Posterior cingulate gyrus (tissue), 11 donors: Measurements from ENCODE around the gene AVPI1.
"Not testable (repeated sequence)": the region's sequence is repeated elsewhere in the genome, so short reads cannot be mapped to it uniquely, and the experiment has no call there.

Source experiments
- DNase-seq, 10 donors: peaks; one replicate each; pipeline versions ENCODE4 v3.0.0 to v3.0.0-alpha.2; 2020 to 2021; ENCODE audit warnings: mixed read lengths in 3 of 10
- intact Hi-C: fragments of 100-400 bp; cut with DNase I; formaldehyde crosslinking; loops from one replicate; pipeline ENCODE4 v1.15.1; 2023

The AVPI1 gene

GRCh38 chr10:97713339-97713825 is 26.3 kb upstream of the AVPI1 start, which contains the start of gene MARVELD1:
MARVELD1 (plus strand) TSS chr10:97713730; CDS start chr10:97713877, 147 bp downstream.
- DNase-seq = peak in 7 of 10 donors; percentile 21 to 88 (median 48)

GRCh38 chr10:97711640-97712572 is 24.9 kb upstream of the AVPI1 start:
- peak in 1 of 10 donors; percentile 33 for DNase-seq
- intact Hi-C loops = no loop called here

More at GRCh38 chr10:97713339-97713825, 26.3 kb upstream of the AVPI1 start, which contains the start of gene MARVELD1:
- intact Hi-C loops = no loop called here

GRCh38 chr10:97708976-97709946 is 22.2 kb upstream of the AVPI1 start:
- DNase-seq = peak in 7 of 10 donors; percentile 31 to 80 (median 54)
- intact Hi-C loops = loop anchor here (1.0 kb wide), 1 partner anchor 22 kb away; no protein-coding TSS in a partner anchor

GRCh38 chr10:97708167-97708566 is 21.1 kb upstream of the AVPI1 start:
- DNase-seq = peak in 1 of 10 donors; percentile 10

GRCh38 chr10:97707134-97707861 is 20.3 kb upstream of the AVPI1 start:
- intact Hi-C loops = no loop called here
- DNase-seq = peak in 1 of 10 donors; percentile 52

More at GRCh38 chr10:97708167-97708566, 21.1 kb upstream of the AVPI1 start:
- intact Hi-C loops = no loop called here

GRCh38 chr10:97705006-97705670 is 18.1 kb upstream of the AVPI1 start:
- intact Hi-C loops = no loop called here
- DNase-seq = no peak

- DNase-seq = no peak
- intact Hi-C loops = no loop called here
Measured at GRCh38 chr10:97704341-97704740, 17.3 kb upstream of the AVPI1 start.

- peak in 1 of 10 donors; percentile 28 for DNase-seq
- intact Hi-C loops = no loop called here
Measured at GRCh38 chr10:97703398-97704067, 16.5 kb upstream of the AVPI1 start.

- intact Hi-C loops = no loop called here
- DNase-seq = peak in 6 of 10 donors; percentile 39 to 78 (median 50)
Measured at GRCh38 chr10:97701438-97702069, 14.5 kb upstream of the AVPI1 start.

- DNase-seq = peak in 2 of 10 donors; percentile 49 to 51
- intact Hi-C loops = not testable (repeated sequence)
Measured at GRCh38 chr10:97698072-97698655, 11.1 kb upstream of the AVPI1 start.

- no peak for DNase-seq
- intact Hi-C loops = no loop called here
Measured at GRCh38 chr10:97690133-97690532, 3.1 kb upstream of the AVPI1 start.

GRCh38 chr10:97689559-97690020 is 2.5 kb upstream of the AVPI1 start:
- intact Hi-C loops = no loop called here
- no peak for DNase-seq

- intact Hi-C loops = loop anchor here (1.0 kb wide), 1 partner anchor 48 kb away; the partner anchor contains the start of gene PI4K2A
Measured at GRCh38 chr10:97687785-97688781, 1.0 kb upstream of the AVPI1 start.

GRCh38 chr10:97686301-97686961 is 610 bp downstream of the AVPI1 start:
- no peak for DNase-seq
- intact Hi-C loops = no loop called here

More at GRCh38 chr10:97687785-97688781, 1.0 kb upstream of the AVPI1 start:
- no peak for DNase-seq

GRCh38 chr10:97685395-97685958 is 1.6 kb downstream of the AVPI1 start:
- DNase-seq = no peak
- intact Hi-C loops = no loop called here
